LHCN-M2 (cell line): ENCODE measurements around the gene ACLY. TPM values are rescaled to one million over a fixed set of nuclear protein-coding genes. Genes with fewer than 3 reads are reported as not detected.
"Not testable (repeated sequence)": the region's sequence is repeated elsewhere in the genome, so short reads cannot be mapped to it uniquely, and the experiment has no call there.

Experiments used
- DNase-seq: peaks from one replicate; pipeline ENCODE4 v3.0.0-alpha.2; 2012; ENCODE audit warnings: low read depth
- total RNA-seq: library from RNA; depleted of rRNA; stranded (reverse); fragments of >200 nt; gene quantifications from 2 replicates; pipeline ENCODE4 v1.2.3, GENCODE V29; 2014; rRNA removed

Gene ACLY
- total RNA-seq, 1 experiment from 2014 or later = 184 TPM

GRCh38 chr17:41835800-41836549 is 82.8 kb downstream of the ACLY start, which contains the start of gene NT5C3B:
NT5C3B (minus strand) TSS chr17:41836232; CDS start chr17:41836193, 39 bp downstream.
- DNase-seq = peak; percentile 35

GRCh38 chr17:41835214-41835799 is 83.4 kb downstream of the ACLY start:
- no peak for DNase-seq

GRCh38 chr17:41829961-41830360 is 88.8 kb downstream of the ACLY start:
- DNase-seq = not testable (repeated sequence)

DNA sequence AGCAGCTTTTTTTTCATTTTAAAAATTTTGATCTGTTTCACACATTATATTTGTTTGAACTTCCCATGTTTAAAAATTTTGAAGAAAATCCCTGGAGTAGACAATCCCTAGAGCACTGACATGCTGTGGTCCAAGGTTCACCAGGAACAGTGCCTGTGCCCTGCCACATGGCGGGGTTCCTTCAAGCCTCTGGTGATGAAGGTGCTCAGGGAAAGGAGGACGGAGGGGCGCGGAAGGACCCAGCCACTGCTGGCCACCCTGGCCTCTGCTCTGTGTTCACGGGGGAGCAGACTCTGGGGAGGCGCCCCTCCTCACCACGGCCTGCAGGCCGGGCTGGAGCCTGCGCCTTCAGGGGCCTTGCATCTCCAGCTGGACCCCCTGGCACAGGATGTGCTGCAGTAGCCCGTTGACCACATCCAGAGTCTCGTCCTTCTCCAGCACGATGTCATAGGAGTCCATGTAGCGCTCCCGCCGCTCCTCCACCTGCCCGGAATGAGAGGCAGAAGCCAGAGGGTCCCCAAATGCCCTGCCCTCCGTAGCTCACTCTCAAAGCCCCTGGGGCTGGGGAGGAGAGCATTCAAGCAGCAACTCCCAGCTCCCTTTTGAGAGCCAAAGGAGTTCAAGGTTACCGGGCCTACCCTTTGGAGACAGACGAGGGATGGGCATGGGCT is 93.4 kb downstream of the ACLY start:
- no peak for DNase-seq

- DNase-seq = no peak
These were observed 94.7 kb downstream of the ACLY start for GRCh38 chr17:41824086-41824485.

GRCh38 chr17:41823580-41823979 is 95.2 kb downstream of the ACLY start:
- DNase-seq = no peak

GRCh38 chr17:41823141-41823524 is 95.6 kb downstream of the ACLY start:
- DNase-seq = no peak

DNA sequence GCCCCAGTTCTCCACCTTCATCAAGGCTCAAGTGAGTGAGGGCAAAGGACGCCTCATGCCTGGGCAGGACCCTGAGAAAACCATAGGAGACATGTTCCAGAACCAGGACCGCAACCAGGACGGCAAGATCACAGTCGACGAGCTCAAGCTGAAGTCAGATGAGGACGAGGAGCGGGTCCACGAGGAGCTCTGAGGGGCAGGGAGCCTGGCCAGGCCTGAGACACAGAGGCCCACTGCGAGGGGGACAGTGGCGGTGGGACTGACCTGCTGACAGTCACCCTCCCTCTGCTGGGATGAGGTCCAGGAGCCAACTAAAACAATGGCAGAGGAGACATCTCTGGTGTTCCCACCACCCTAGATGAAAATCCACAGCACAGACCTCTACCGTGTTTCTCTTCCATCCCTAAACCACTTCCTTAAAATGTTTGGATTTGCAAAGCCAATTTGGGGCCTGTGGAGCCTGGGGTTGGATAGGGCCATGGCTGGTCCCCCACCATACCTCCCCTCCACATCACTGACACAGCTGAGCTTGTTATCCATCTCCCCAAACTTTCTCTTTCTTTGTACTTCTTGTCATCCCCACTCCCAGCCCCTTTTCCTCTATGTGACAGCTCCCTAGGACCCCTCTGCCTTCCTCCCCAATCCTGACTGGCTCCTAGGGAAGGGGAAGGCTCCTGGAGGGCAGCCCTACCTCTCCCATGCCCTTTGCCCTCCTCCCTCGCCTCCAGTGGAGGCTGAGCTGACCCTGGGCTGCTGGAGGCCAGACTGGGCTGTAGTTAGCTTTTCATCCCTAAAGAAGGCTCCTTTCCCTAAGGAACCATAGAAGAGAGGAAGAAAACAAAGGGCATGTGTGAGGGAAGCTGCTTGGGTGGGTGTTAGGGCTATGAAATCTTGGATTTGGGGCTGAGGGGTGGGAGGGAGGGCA is 96.3 kb downstream of the ACLY start:
- no peak for DNase-seq

DNA sequence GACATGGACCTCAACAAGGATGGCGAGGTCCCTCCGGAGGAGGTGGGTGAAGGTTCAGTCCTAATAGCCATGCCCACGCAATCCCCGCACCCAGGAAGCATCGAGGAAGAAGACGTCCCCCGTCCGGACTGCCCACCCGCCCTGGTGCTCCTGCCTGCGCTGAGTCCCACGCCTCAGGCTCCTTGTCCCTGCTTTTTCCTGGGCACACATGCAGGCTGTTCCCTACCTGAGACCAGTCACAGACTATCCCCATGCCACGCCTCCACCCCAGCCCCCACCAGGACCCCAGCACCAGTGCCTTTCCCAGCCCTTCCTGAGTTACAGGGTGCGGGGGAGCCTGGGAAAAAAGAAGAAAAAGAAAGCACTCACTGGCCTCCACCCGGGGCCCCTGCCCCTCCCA is 97.0 kb downstream of the ACLY start:
- no peak for DNase-seq

DNA sequence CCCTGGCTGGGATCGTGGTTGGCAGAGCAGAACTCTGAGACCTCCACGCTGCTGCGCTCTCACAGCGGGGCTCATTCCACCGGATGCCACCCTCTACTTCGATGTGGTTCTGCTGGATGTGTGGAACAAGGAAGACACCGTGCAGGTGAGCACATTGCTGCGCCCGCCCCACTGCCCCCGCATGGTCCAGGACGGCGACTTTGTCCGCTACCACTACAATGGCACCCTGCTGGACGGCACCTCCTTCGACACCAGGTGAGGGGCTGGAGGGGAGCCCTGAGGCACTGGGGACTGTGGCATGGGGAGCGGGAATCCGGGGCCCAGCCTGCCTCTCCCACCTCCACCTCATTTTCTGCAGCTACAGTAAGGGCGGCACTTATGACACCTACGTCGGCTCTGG is 100.7 kb downstream of the ACLY start:
- no peak for DNase-seq

Other genes with a start within 250 kb of the ACLY start
- gene EIF1, start 230.1 kb downstream of the ACLY start, total RNA-seq = 56.9 and 63.7 TPM in 2 replicates
- gene GAST, start 206.6 kb downstream of the ACLY start, total RNA-seq = not detected in 2 replicates
- under 0.01 TPM in 1 of 2 replicates, not detected in the other for gene HAP1, start 184.3 kb downstream of the ACLY start, total RNA-seq
- not detected in 2 replicates for gene JUP, start 132.2 kb downstream of the ACLY start, total RNA-seq
- gene P3H4, start 107.0 kb downstream of the ACLY start, total RNA-seq = 46.0 and 49.1 TPM in 2 replicates
- 271 and 283 TPM in 2 replicates for gene FKBP10, start 105.9 kb downstream of the ACLY start, total RNA-seq
- 74.1 and 101 TPM in 2 replicates for gene NT5C3B, start 82.7 kb downstream of the ACLY start, total RNA-seq
- not detected in 2 replicates for gene KLHL10, start 81.1 kb downstream of the ACLY start, total RNA-seq
- gene KLHL11, start 53.5 kb downstream of the ACLY start, total RNA-seq = 21.8 and 22.5 TPM in 2 replicates
- 0.19 and 0.86 TPM in 2 replicates for gene ODAD4, start 11.7 kb upstream of the ACLY start, total RNA-seq
- 61.6 and 75.1 TPM in 2 replicates for gene CNP, start 47.8 kb upstream of the ACLY start, total RNA-seq
- gene DNAJC7, start 98.5 kb upstream of the ACLY start, total RNA-seq = 67.5 and 83.1 TPM in 2 replicates
- 41.2 and 48.5 TPM in 2 replicates for gene NKIRAS2, start 101.1 kb upstream of the ACLY start, total RNA-seq
- 0.29 TPM in 1 of 2 replicates, not detected in the other for gene C17orf113, start 131.7 kb upstream of the ACLY start, total RNA-seq
- not detected in 2 replicates for gene ZNF385C, start 179.5 kb upstream of the ACLY start, total RNA-seq
- 5.3 and 8.0 TPM in 2 replicates for gene DHX58, start 193.8 kb upstream of the ACLY start, total RNA-seq
- 14.5 and 22.2 TPM in 2 replicates for gene KAT2A, start 202.4 kb upstream of the ACLY start, total RNA-seq
- not detected in 2 replicates for gene HSPB9, start 203.9 kb upstream of the ACLY start, total RNA-seq
- gene RAB5C, start 236.0 kb upstream of the ACLY start, total RNA-seq = 111 and 139 TPM in 2 replicates